ENCODE results near the gene EFCAB13.
A peak's percentile ranks its signal among the peaks of the same experiment; 100 is the strongest.

The EFCAB13 gene

DNA sequence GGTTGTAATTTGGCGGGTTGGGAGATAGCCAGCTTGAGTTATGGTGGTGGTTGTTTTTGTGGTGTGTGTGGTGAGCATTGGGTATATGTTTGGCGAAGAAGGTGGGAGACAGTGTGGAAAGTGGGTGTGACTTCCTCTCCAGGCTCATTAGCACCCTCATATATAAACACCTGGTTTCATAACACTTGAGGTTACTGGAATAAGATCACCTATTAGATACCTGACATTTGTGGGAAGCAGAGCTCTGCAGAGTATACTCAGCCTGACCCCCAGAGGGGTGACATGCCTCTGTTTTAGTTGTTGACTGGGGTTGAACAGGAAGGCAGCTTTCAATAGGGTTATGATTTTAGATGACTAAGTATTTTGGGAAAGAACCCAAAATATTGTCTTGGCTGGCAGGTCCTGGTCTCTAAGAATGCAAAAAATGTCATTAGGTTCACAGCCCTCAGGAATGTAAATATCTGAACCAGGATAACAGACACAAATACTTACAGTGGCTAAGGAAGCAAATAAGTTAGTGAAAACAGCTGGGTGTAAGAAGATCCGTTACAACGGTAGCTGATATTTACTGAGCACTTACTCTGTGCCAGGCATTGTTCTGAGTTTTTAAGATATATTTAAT, 18.3 kb upstream of the EFCAB13 start:
- Histone ChIP-seq H3K27me3 (ENCODE audit: control insufficient read depth, insufficient read depth, low read length) (no peaks in the 10 kb centered on the region), H3K27ac (ENCODE audit: low read length) (no peak overlapping the region), H3K4me3 (ENCODE audit: low read length) (no peak overlapping the region), H3K4me1 (ENCODE audit: control insufficient read depth, insufficient read depth, low read length) (no peaks in the 10 kb centered on the region; the same call in 1 of the 2 replicates), H3K36me3 (ENCODE audit: control insufficient read depth, insufficient read depth, low read length) (no peaks in the 10 kb centered on the region), H3K9me3 (ENCODE audit: control insufficient read depth, insufficient read depth, low read length) (no peaks in the 10 kb centered on the region)
- DNase-seq (ENCODE audit: low read depth, low spot score), result no peak
- no CpG with 5 or more reads among the region's 4 CpGs for WGBS (ENCODE audit: insufficient coverage, insufficient read length)

GRCh38 chr17:47310186-47310733, 13.5 kb upstream of the EFCAB13 start:
- H3K4me1 ChIP-seq (ENCODE audit: control insufficient read depth, insufficient read depth, low read length), result peaks cover 1% of the 10 kb centered on the region; the same call in 1 of the 2 replicates
- H3K4me3 ChIP-seq (ENCODE audit: low read length), result no peak overlapping the region
- no CpG with 5 or more reads among the region's 4 CpGs for WGBS (ENCODE audit: insufficient coverage, insufficient read length)
- H3K9me3 ChIP-seq (ENCODE audit: control insufficient read depth, insufficient read depth, low read length), result no peaks in the 10 kb centered on the region
- DNase-seq (ENCODE audit: low read depth, low spot score), result no peak
- H3K27me3 ChIP-seq (ENCODE audit: control insufficient read depth, insufficient read depth, low read length), result no peaks in the 10 kb centered on the region
- H3K27ac ChIP-seq (ENCODE audit: low read length), result no peak overlapping the region
- H3K36me3 ChIP-seq (ENCODE audit: control insufficient read depth, insufficient read depth, low read length), result no peaks in the 10 kb centered on the region

DNA sequence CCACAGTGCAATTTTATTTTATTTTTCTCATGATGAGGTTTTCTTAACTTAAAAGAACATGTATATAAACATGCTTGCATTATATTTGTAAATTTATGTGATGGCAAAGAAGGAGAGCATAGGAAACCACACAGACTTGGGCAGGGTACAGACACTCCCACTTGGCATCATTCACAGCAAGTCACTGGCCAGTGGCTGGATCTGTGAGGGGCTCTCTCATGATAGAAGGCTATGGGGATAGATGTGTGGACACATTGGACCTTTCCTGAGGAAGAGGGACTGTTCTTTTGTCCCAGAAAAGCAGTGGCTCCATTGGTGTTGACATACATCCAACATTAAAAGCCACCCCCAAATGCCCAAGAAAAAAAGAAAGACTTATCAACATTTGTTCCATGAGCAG, 12.3 kb upstream of the EFCAB13 start:
- DNase-seq (ENCODE audit: low read depth, low spot score), result no peak
- Histone ChIP-seq H3K27me3 (ENCODE audit: control insufficient read depth, insufficient read depth, low read length) (no peaks in the 10 kb centered on the region), H3K4me1 (ENCODE audit: control insufficient read depth, insufficient read depth, low read length) (peaks cover 1% of the 10 kb centered on the region; the same call in 1 of the 2 replicates), H3K36me3 (ENCODE audit: control insufficient read depth, insufficient read depth, low read length) (no peaks in the 10 kb centered on the region), H3K27ac (ENCODE audit: low read length) (no peak overlapping the region), H3K4me3 (ENCODE audit: low read length) (no peak overlapping the region), H3K9me3 (ENCODE audit: control insufficient read depth, insufficient read depth, low read length) (no peaks in the 10 kb centered on the region)

DNA sequence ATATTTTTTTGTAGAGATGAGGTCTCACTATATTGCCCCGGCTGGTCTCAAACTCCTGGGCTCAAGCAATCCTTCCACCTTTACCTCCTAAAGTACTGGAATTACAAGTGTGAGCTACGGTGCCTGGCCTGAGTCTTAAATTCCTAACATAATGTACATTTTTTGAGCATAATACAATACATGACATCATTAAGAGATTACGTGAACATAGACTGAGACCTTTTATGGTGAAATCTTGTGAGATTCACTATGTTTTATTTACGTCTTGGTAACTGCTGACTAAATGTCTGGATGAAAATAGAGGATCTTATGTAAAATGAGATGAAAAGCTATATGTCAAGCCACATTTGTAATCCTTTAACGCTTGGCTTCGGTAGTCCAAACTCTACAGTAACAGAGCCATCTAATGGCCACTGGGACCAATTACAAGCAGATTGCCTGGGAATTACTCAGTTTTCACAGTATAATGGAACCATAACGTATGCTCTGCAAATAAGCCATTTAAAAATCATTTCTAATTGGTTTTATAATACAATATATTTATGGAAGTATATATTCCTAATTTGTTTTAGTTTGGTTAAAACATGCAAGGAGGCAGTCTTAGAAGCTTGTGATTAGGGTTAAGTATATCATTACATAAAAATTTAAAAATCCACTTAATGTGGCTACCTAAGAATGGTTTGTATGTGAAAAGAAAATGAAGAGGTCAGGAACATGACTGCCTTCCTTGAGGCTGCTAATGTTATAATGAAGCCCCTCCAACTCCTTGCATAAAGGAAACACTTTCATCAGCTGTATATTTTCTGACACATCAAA, 8.1 kb upstream of the EFCAB13 start:
- no peaks in the 10 kb centered on the region for H3K27me3 ChIP-seq (ENCODE audit: control insufficient read depth, insufficient read depth, low read length)
- WGBS (ENCODE audit: insufficient coverage, insufficient read length), result no CpG with 5 or more reads among the region's 7 CpGs
- DNase-seq (ENCODE audit: low read depth, low spot score), result no peak
- no peaks in the 10 kb centered on the region for H3K36me3 ChIP-seq (ENCODE audit: control insufficient read depth, insufficient read depth, low read length)
- no peak overlapping the region for H3K27ac ChIP-seq (ENCODE audit: low read length)
- H3K4me1 ChIP-seq (ENCODE audit: control insufficient read depth, insufficient read depth, low read length), result peaks cover under 1% of the 10 kb centered on the region; the same call in 1 of the 2 replicates
- no peak overlapping the region for H3K4me3 ChIP-seq (ENCODE audit: low read length)
- no peaks in the 10 kb centered on the region for H3K9me3 ChIP-seq (ENCODE audit: control insufficient read depth, insufficient read depth, low read length)

- no peaks in the 10 kb centered on the region for H3K27me3 ChIP-seq (ENCODE audit: control insufficient read depth, insufficient read depth, low read length)
- no peaks in the 10 kb centered on the region for H3K9me3 ChIP-seq (ENCODE audit: control insufficient read depth, insufficient read depth, low read length)
- H3K27ac ChIP-seq (ENCODE audit: low read length), result no peak overlapping the region
- no peaks in the 10 kb centered on the region for H3K4me1 ChIP-seq (ENCODE audit: control insufficient read depth, insufficient read depth, low read length)
- H3K4me3 ChIP-seq (ENCODE audit: low read length), result no peak overlapping the region
- DNase-seq (ENCODE audit: low read depth, low spot score), result no peak
- no CpG with 5 or more reads among the region's 3 CpGs for WGBS (ENCODE audit: insufficient coverage, insufficient read length)
- H3K36me3 ChIP-seq (ENCODE audit: control insufficient read depth, insufficient read depth, low read length), result no peaks in the 10 kb centered on the region
These were observed 7.4 kb upstream of the EFCAB13 start for GRCh38 chr17:47316311-47316710.

GRCh38 chr17:47317119-47317518, 6.6 kb upstream of the EFCAB13 start:
- Histone ChIP-seq H3K36me3 (ENCODE audit: control insufficient read depth, insufficient read depth, low read length) (no peaks in the 10 kb centered on the region), H3K9me3 (ENCODE audit: control insufficient read depth, insufficient read depth, low read length) (no peaks in the 10 kb centered on the region), H3K4me3 (ENCODE audit: low read length) (no peak overlapping the region), H3K27ac (ENCODE audit: low read length) (no peak overlapping the region), H3K27me3 (ENCODE audit: control insufficient read depth, insufficient read depth, low read length) (no peaks in the 10 kb centered on the region), H3K4me1 (ENCODE audit: control insufficient read depth, insufficient read depth, low read length) (no peaks in the 10 kb centered on the region)
- WGBS (ENCODE audit: insufficient coverage, insufficient read length), result no CpG with 5 or more reads among the region's 2 CpGs
- no peak for DNase-seq (ENCODE audit: low read depth, low spot score)

DNA sequence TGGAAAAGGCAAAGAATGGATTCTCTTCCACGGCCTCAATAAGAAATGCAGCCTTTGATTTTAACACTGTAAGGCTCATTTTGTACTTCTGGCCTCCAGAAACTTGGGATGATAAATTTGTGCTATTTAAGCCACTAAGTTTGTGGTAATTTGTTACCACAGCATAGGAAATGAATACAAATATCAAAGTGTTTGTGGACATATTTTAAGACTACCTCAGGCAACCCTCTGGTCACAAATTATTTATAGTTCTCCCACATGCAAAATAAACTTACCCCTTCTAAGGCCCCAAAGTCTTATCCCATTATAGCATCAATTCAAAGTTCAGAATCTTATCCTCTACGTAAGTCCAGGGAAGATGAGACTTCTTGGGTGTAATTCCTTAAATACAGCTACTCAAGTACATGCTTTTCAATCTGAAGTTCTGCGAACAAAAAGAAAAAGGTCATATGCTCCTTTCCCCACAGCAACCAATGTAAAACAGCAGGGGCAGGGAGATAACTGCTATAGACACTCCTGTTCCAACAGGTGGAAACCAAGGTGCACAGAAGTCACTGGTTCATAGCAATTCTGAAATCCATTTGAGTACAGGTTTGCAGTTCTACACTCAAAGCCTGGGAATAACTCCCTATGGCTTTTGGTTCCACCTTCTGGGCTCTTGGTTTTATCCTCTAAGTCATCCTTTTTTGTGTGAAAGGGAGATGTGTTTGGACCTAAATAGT, 5.4 kb upstream of the EFCAB13 start:
- Histone ChIP-seq H3K27me3 (ENCODE audit: control insufficient read depth, insufficient read depth, low read length) (no peaks in the 10 kb centered on the region), H3K4me3 (ENCODE audit: low read length) (no peak overlapping the region), H3K36me3 (ENCODE audit: control insufficient read depth, insufficient read depth, low read length) (no peaks in the 10 kb centered on the region), H3K27ac (ENCODE audit: low read length) (no peak overlapping the region), H3K9me3 (ENCODE audit: control insufficient read depth, insufficient read depth, low read length) (no peaks in the 10 kb centered on the region), H3K4me1 (ENCODE audit: control insufficient read depth, insufficient read depth, low read length) (no peaks in the 10 kb centered on the region)
- DNase-seq (ENCODE audit: low read depth, low spot score), result no peak
- WGBS (ENCODE audit: insufficient coverage, insufficient read length), result no CpG with 5 or more reads among the region's 3 CpGs

DNA sequence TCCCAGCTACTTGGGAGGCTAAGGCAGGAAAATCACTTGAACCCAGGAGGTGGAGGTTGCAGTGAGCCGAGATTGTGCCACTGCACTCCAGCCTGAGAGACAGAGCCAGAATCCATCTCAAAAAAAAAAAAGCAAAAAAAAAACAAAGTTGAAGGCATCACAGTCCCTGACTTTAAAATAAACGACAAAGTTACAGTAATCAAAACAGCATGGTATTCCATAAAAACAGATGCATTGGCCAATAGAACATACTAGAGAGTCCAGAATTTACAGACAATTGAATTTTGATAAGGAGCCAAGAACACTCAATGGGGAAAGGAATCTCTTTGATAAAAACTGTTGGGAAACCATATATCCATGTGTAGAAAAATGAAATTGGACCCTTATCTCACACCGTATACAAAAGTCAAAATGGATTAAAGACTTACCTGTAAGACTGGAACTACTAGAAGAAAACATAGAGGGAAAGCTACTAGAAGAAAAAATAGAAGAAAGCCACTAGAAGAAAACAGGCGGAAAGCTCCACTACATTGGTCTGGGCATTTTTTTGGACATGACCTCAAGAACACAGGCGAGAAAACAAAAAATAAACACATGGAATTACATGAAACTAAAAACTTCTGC, 2.8 kb upstream of the EFCAB13 start:
- H3K4me3 ChIP-seq (ENCODE audit: low read length), result no peak overlapping the region
- no peak for DNase-seq (ENCODE audit: low read depth, low spot score)
- no peaks in the 10 kb centered on the region for H3K36me3 ChIP-seq (ENCODE audit: control insufficient read depth, insufficient read depth, low read length)
- no CpG with 5 or more reads among the region's 5 CpGs for WGBS (ENCODE audit: insufficient coverage, insufficient read length)
- H3K4me1 ChIP-seq (ENCODE audit: control insufficient read depth, insufficient read depth, low read length), result peaks cover 3% of the 10 kb centered on the region; the same call in 1 of the 2 replicates
- H3K27me3 ChIP-seq (ENCODE audit: control insufficient read depth, insufficient read depth, low read length), result no peaks in the 10 kb centered on the region; the same call in 1 of the 2 replicates
- H3K27ac ChIP-seq (ENCODE audit: low read length), result no peak overlapping the region
- no peaks in the 10 kb centered on the region for H3K9me3 ChIP-seq (ENCODE audit: control insufficient read depth, insufficient read depth, low read length)

GRCh38 chr17:47324224-47325020, 667 bp downstream of the EFCAB13 start:
- Histone ChIP-seq H3K4me1 (ENCODE audit: control insufficient read depth, insufficient read depth, low read length) (peaks cover 3% of the 10 kb centered on the region; the same call in 1 of the 2 replicates), H3K9me3 (ENCODE audit: control insufficient read depth, insufficient read depth, low read length) (no peaks in the 10 kb centered on the region), H3K27ac (ENCODE audit: low read length) (no peak overlapping the region), H3K27me3 (ENCODE audit: control insufficient read depth, insufficient read depth, low read length) (no peaks in the 10 kb centered on the region; the same call in 1 of the 2 replicates), H3K36me3 (ENCODE audit: control insufficient read depth, insufficient read depth, low read length) (no peaks in the 10 kb centered on the region), H3K4me3 (ENCODE audit: low read length) (peak overlapping the region; percentile 65; the same call in 1 of the 2 replicates)
- no CpG with 5 or more reads among the region's 28 CpGs for WGBS (ENCODE audit: insufficient coverage, insufficient read length)
- no peak for DNase-seq (ENCODE audit: low read depth, low spot score)
